ENCODE measurements around the gene JAZF1.

GRCh38 chr7:27866256-27866655, 314.3 kb downstream of the JAZF1 start:
- no peak for TF ChIP-seq CTCF (IDR thresholded peaks at IDR 0.05)
- TF ChIP-seq EZH2 (IDR thresholded peaks at IDR 0.05; ENCODE audit: borderline replicate concordance, insufficient read depth, low read depth, low read length, poor library complexity, severe bottlenecking) = no peak

All from B cell (primary cell).